HG03025 (cell line): ENCODE measurements around the gene SUSD4.
"Not testable (repeated sequence)": the region's sequence is repeated elsewhere in the genome, so short reads cannot be mapped to it uniquely, and the experiment has no call there.

ENCODE experiments used
- ATAC-seq: cut with Tn5 transposase; IDR thresholded peaks from one replicate; pipeline ENCODE4 v1.9.1; 2021; ENCODE audit warnings: mild to moderate bottlenecking, moderate library complexity; ENCODE audit not compliant: unreplicated experiment, low FRiP score

SUSD4 gene, protein sequence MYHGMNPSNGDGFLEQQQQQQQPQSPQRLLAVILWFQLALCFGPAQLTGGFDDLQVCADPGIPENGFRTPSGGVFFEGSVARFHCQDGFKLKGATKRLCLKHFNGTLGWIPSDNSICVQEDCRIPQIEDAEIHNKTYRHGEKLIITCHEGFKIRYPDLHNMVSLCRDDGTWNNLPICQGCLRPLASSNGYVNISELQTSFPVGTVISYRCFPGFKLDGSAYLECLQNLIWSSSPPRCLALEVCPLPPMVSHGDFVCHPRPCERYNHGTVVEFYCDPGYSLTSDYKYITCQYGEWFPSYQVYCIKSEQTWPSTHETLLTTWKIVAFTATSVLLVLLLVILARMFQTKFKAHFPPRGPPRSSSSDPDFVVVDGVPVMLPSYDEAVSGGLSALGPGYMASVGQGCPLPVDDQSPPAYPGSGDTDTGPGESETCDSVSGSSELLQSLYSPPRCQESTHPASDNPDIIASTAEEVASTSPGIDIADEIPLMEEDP

DNA sequence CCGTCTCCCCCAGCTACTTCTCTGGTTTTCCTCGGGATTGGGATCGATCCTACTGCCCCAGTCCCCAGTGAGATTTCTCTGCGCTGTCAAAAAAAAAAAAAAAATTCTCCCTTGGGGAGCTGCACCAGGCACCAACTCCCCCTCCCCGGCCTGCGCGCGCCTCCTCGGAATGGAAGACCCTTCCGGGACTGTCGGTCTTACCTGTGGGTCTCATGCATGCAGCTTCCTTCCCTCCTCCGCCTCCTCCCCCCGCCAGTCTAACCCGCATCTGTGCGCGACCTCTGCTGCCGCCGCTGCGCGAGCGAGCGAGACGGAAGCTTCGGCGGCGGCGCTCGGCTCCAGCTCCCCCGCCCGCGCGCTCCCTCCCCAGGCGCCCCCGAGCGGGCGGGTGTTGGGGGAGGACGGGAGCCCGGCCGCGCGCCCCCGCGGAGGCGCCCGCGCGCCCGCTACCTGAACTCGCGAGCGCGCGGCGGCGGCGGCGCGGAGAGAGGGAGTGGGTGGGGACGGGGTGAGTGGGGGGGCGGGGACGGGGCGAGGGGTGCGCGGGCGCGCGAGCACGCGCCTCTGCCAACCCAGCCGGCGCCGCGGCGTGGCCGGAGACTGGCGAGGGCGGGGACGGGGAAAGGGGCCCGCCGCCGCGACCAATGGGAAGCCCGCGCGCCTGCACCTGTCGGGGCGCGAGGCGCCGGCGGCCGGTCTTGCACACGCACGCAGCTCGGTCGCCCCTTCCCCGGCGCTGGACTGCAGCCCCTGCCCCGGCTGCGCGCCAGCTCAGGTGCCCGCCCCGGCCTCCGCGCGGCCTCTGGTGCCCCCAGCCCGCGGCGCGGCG is at the start of gene SUSD4:
Gene SUSD4 (minus strand): TSS at position 321 of the 829 bp plus-strand sequence. CDS start 751 bp downstream, outside the sequence.
- ATAC-seq, result no peak

DNA sequence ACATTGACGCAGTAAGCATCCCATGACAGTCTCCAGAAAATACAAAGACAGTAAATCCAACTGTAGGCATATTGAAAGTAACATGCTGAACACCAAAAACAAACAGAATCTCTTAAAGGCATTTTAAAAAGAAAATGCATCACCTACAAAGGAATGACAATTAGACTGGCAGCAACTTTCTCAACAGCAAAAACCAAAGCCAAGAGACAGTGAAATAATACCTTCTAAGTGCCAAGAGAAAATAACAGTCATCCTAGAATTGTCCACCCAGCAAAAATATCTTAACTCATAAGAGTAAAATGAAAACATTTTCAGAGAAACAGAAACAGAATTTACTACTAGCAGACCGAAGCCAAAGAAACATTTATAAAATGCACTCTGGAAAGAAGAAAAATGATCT is 49.2 kb upstream of the SUSD4 start:
- ATAC-seq, result no peak

DNA sequence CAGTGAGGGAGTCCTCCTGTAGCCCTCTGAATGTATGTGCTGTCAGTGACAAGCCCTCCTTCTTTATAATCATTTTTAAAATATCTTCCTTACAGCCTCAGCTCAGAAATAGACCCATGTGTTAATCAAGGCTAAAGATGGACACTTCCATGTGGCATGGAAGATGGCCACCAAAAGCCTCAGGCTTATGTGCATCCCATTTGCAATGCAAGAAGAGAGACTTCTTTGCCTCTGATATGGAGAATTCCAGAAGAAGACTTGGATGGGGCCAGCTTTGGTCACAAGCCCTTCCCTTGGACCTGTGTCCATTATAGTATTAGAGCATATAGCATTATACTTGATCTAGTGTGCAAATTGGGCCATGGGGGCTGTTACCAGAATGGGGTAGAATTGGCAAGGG is 47.7 kb upstream of the SUSD4 start:
- ATAC-seq, result no peak

GRCh38 chr1:223411309-223411708 is 47.3 kb upstream of the SUSD4 start:
- no peak for ATAC-seq

DNA sequence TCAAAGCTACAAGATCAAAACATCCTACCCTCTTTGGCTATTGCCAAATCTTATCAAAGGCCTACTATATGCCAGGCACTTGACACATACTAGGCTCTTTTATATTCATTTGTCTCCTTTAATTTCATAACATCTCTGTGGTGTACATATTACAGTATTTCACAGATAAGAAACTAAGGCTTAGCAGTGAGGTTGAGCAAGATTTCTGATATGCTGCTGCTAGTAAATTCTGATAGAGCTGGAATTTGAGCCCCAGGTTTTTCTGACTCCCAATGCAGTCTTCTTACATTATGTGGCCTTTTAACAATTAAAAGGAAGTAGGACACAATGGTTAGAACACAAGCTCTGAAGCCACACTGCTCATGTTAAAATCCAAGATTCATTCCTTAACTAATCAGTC is 46.1 kb upstream of the SUSD4 start:
- ATAC-seq, result no peak

DNA sequence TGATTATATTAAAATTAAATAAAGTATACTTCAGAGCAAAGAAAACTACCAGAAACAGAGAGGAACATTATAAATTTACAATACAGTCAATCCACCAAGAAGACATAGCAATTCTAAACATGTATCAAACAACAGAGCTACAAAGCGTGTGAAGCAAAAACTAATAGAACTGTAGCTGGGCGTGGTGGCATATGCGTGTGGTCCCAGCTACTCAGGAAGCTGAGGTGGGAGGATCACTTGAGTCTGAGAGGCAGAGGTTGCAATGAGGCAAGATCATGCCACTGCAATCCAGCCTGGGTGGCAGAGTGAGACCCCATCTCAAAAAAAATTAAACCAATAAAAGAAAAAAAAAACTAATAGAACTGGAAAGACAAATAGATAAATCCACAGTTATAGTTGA is 41.5 kb upstream of the SUSD4 start:
- ATAC-seq, result no peak

DNA sequence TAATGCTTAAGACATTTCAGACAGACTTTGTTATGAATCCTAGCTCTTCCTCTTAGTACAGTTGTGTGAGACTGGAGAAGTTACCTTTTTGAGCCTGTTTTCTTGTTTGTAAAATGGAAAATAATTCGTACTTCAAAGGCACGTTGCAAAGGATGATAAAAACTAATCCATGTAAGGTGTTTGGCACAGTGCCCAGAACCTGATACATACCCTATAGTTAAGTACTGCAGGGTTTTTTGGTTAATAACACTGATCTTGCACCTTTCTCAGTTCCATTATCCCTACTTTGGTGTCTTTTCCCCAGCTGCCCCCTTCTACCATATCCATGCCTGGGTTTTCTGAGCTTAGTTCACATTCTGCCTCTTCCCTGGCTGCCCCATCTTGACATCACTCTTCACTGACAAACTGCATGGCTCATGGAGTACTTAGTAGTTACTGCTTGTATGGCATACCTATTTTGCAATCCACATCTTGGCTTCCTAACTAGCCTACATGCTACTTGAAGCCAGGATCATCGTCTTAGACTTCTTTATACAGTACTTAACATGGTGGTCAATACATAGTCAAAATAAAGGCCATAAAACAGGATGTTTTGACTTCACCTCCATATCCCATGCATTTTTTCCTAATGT is 39.3 kb upstream of the SUSD4 start:
- no peak for ATAC-seq

- no peak for ATAC-seq
These were observed 38.8 kb upstream of the SUSD4 start for GRCh38 chr1:223402790-223403142.

GRCh38 chr1:223401873-223402789 is 38.2 kb upstream of the SUSD4 start:
- ATAC-seq, result no peak

DNA sequence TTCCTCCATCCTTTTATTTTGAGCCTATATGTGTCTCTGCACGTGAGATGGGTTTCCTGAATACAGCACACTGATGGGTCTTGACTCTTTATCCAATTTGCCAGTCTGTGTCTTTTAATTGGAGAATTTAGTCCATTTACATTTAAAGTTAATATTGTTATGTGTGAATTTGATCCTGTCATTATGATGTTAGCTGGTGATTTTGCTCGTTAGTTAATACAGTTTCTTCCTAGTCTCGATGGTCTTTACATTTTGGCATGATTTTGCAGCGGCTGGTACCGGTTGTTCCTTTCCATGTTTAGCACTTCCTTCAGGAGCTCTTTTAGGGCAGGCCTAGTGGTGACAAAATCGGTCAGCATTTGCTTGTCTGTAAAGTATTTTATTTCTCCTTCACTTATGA is 35.4 kb upstream of the SUSD4 start:
- ATAC-seq, result not testable (repeated sequence)

DNA sequence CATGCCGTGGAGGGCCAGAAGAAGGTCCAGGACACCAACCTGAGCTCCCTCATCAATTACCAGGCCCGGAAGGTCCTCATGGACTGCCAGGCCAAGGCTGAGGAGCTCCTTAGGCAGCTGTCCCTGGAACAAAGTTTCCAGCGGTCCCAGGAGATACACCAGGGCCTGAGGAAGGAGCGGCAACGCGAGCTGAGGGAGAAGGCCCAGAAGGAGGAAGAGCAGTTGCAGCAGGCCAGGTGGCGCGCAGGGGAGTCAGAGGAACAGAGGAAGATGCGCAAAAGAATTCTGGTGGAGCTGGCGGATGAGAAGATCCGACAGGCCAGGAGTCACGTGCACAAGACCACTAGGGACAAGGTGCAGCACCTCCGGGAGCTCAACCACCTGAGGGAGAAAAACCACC is 30.7 kb upstream of the SUSD4 start:
- ATAC-seq, result no peak

DNA sequence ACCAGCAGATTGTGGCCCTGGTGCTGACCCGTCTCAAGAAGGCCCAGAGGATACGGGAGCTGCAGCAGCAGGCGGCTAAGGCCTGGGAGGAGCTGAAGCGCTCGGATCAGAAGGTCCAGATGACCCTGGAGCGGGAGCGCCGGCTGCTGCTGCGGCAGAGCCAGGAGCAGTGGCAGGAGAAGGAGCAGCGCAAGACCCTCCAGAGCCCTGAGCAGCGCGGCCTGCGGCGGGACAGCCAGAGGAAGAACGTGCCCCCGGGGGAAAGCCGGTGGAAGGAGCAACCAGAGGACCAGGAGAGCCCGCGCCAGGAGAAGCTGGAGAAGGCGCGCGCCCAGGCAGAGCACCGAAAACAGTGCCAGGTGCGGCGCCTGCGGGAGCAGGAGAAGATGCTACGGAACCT is 30.3 kb upstream of the SUSD4 start:
- ATAC-seq, result no peak

- no peak for ATAC-seq
These were observed 29.6 kb upstream of the SUSD4 start, which contains the start of gene CCDC185 for GRCh38 chr1:223393275-223394214. Gene CCDC185 (plus strand): TSS chr1:223393415. CDS start chr1:223393476, 61 bp downstream.

- ATAC-seq, result no peak
These were observed 26.6 kb upstream of the SUSD4 start for GRCh38 chr1:223390618-223391017.

DNA sequence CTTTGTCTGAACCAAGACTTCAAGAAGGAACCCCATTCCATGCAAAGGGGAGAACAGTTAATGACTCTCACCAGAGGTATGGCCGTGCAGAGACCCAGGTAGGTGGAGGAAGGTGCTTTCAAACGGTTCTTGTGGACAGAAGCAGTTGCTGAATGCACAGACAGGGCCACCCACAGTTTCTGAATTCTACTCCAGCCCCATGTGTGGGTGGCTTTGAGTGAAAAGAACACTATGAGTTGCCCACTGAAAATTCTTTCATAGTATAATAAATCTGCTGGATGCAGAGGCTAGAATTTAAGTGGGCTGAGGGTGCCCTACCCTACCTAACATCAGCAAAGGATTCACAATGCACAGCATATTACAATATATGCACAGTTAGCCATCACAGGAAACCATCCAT is 22.0 kb upstream of the SUSD4 start:
- no peak for ATAC-seq

DNA sequence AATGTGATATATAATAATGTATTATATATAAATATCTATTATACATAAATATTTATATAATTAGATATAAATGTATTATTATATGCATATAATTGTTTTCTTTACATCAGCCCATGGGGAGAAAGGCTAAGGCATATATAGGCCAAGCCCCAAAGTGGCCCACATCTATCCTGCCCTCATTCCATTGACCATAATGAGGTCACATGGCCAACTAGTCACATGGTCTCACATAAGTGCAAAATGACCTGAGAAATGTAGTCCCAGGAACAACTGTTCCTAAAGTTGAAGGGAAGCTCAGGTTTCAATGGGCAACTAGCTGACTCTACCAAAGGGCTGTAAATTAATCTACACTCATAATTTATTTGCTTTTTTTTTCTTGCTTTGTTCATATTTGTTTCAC is 14.8 kb upstream of the SUSD4 start:
- ATAC-seq, result no peak

DNA sequence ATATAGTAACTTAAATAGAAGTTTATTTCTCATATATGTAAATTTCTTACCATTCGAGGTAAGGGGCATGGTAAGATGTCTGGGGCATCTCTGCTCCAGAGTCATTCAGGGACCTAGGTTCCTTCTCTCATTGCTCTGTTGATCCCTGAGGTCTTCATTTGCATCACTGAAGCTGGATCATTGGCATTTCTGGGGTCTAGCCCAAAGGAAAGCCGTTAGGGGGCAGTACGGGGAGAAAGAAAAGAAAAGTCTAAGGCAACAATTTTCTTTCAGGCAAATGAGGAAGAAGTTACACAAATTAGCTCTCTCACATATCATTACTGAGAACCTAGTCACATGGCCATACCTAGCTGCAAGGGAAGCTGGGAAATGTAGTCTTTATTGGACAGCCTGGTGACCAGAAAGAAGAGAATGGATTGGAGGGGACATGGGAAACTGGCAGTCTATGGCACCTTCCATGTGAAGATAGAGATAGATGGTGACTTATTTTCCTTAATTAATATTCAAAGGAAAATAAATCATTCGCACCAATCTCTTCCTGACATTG is 10.2 kb upstream of the SUSD4 start:
- ATAC-seq, result no peak

- ATAC-seq, result no peak
These were observed 858 bp upstream of the SUSD4 start for GRCh38 chr1:223364685-223365382.
